Brain microvascular endothelial cell (primary cell): ENCODE measurements around the gene ANKRD40CL.

Experiments used
- DNase-seq: peaks from one replicate; pipeline ENCODE4 v3.0.0-alpha.2; 2020
- H3K27ac ChIP-seq: fragments of 250-450 bp; sonication (Bioruptor Pico); 2 replicates; pipeline ENCODE4 v1.5.1; 2020; ENCODE audit warnings: mild to moderate bottlenecking, moderate library complexity
- H3K27me3 ChIP-seq: fragments of 250-450 bp; sonication (Bioruptor Pico); replicated peaks from 2 replicates; pipeline ENCODE4 v1.5.1; 2020; ENCODE audit warnings: mild to moderate bottlenecking
- H3K36me3 ChIP-seq: fragments of 250-450 bp; sonication (Bioruptor Pico); replicated peaks from 2 replicates; pipeline ENCODE4 v1.5.1; 2020; ENCODE audit warnings: mild to moderate bottlenecking
- H3K4me3 ChIP-seq: 2 replicates; pipeline ENCODE4 v1.5.1; 2011; ENCODE audit warnings: low read depth, mild to moderate bottlenecking, control low read depth, low read length, moderate library complexity
- CTCF ChIP-seq: IDR thresholded peaks from 2 replicates; pipeline ENCODE4 v1.5.1; 2011; ENCODE audit warnings: low read depth, mild to moderate bottlenecking, moderate library complexity, low read length, control low read depth, inconsistent platforms; ENCODE audit errors: missing control alignments
- in situ Hi-C: cut with HindIII; loops from 2 replicates; pipeline ENCODE4 v1.10.0; 2017; ENCODE audit warnings: low sequenced_read_pairs, low pct_ligation_motif_present

The ANKRD40CL gene

GRCh38 chr17:50749245-50749644, 18.1 kb downstream of the ANKRD40CL start:
- in situ Hi-C loops: no loop called here
- no peak for DNase-seq
- Histone ChIP-seq H3K27me3 (no peaks in the 10 kb centered on the region), H3K36me3 (peaks cover 74% of the 10 kb centered on the region), H3K27ac (no peak overlapping the region), H3K4me3 (no peak overlapping the region)
- no peak for TF ChIP-seq CTCF

- Histone ChIP-seq H3K27me3 (no peaks in the 10 kb centered on the region), H3K36me3 (peaks cover 85% of the 10 kb centered on the region), H3K4me3 (no peak overlapping the region), H3K27ac (no peak overlapping the region)
- no peak for TF ChIP-seq CTCF
- DNase-seq: no peak
- in situ Hi-C loops: no loop called here
Measured at GRCh38 chr17:50745631-50746030, 21.7 kb downstream of the ANKRD40CL start.

- in situ Hi-C loops: no loop called here
- no peak for DNase-seq
- H3K4me3 ChIP-seq: no peak overlapping the region
- no peak overlapping the region for H3K27ac ChIP-seq
- no peak for TF ChIP-seq CTCF
- H3K27me3 ChIP-seq: no peaks in the 10 kb centered on the region
- peaks cover 48% of the 10 kb centered on the region for H3K36me3 ChIP-seq
Measured at GRCh38 chr17:50739098-50739497, 28.2 kb downstream of the ANKRD40CL start.

- Histone ChIP-seq H3K36me3 (peaks cover 29% of the 10 kb centered on the region), H3K4me3 (no peak overlapping the region), H3K27ac (no peak overlapping the region), H3K27me3 (no peaks in the 10 kb centered on the region)
- in situ Hi-C loops: no loop called here
- no peak for TF ChIP-seq CTCF
- DNase-seq: no peak
Measured at GRCh38 chr17:50737118-50737698, 30.1 kb downstream of the ANKRD40CL start.

- Histone ChIP-seq H3K27me3 (no peaks in the 10 kb centered on the region), H3K36me3 (peaks cover 10% of the 10 kb centered on the region), H3K27ac (no peak overlapping the region), H3K4me3 (no peak overlapping the region)
- in situ Hi-C loops: no loop called here
- no peak for TF ChIP-seq CTCF
- no peak for DNase-seq
Measured at GRCh38 chr17:50735287-50735686, 32.0 kb downstream of the ANKRD40CL start.
